Transverse colon (tissue), 4 donors: ENCODE measurements around the gene NMT2. TPM values are rescaled to one million over a fixed set of nuclear protein-coding genes. Genes with fewer than 3 reads are reported as not detected.
"Not testable (repeated sequence)": the region's sequence is repeated elsewhere in the genome, so short reads cannot be mapped to it uniquely, and the experiment has no call there.

Experiments used
- DNase-seq: peaks from one replicate; pipeline ENCODE4 v3.0.0-alpha.2; 2019
- H3K27ac ChIP-seq, 4 donors: fragments of 200-600 bp; sonication (generic); 2 replicates each; pipeline ENCODE4 v1.5.1; 2016 to 2018; ENCODE audit warnings: inconsistent platforms in 4 of 4
- H3K27me3 ChIP-seq: fragments of 200-600 bp; sonication (generic); 2 replicates; pipeline ENCODE4 v1.5.1; 2017; ENCODE audit warnings: inconsistent platforms
- H3K36me3 ChIP-seq, 4 donors: fragments of 200-600 bp; sonication (generic); 2 replicates each; pipeline ENCODE4 v1.5.1; 2017 to 2019; ENCODE audit warnings: inconsistent platforms in 4 of 4
- H3K4me1 ChIP-seq, 4 donors: fragments of 200-600 bp; sonication (generic); 2 replicates each; pipeline ENCODE4 v1.5.1; 2017 to 2020; ENCODE audit warnings: inconsistent platforms in 4 of 4
- H3K4me3 ChIP-seq, 4 donors: fragments of 200-600 bp; sonication (generic); 1 replicate in 1 of 4; 2 replicates in 3 of 4; pipeline versions ENCODE4 v1.5.1 to v1.6.1; 2017 to 2019; ENCODE audit warnings: inconsistent platforms in 4 of 4
- H3K9me3 ChIP-seq, 2 donors: fragments of 200-600 bp; sonication (generic); 2 replicates each; pipeline ENCODE4 v1.5.1; 2017 to 2019; ENCODE audit warnings: inconsistent platforms in 2 of 2
- CTCF ChIP-seq, 5 experiments: fragments of 200-600 bp in 3 of 5; fragments of 450-650 bp in 2 of 5; sonication (generic) in 3 of 5; IDR thresholded peaks; 1 replicate in 2 of 5; 2 replicates in 3 of 5; pipeline ENCODE4 v1.5.1; 2016 to 2017; ENCODE audit warnings: antibody characterized with exemption in 5 of 5, inconsistent platforms in 3 of 5, mild to moderate bottlenecking in 2 of 5, moderate library complexity in 1 of 5
- EP300 ChIP-seq: sonication (generic); formaldehyde crosslinking; IDR thresholded peaks from one replicate; pipeline ENCODE4 v1.6.1; 2017; ENCODE audit warnings: antibody characterized with exemption, low read depth
- POLR2A ChIP-seq: fragments of 450-650 bp; IDR thresholded peaks from one replicate; pipeline ENCODE4 v1.6.1; 2016; ENCODE audit warnings: antibody characterized with exemption, mild to moderate bottlenecking, moderate library complexity
- POLR2AphosphoS5 ChIP-seq, 3 donors: sonication (generic); formaldehyde crosslinking; IDR thresholded peaks; one replicate each; pipeline ENCODE4 v1.6.1; 2016; ENCODE audit warnings: antibody characterized with exemption in 3 of 3
- WGBS, 2 donors: methylation state at CpG; one replicate each; pipeline ENCODE4 v1.1.5; 2018; ENCODE audit warnings: low coverage in 1 of 2; 5-methylcytosine and 5-hydroxymethylcytosine counted together
- in situ Hi-C, 4 donors: fragments of 200-750 bp; cut with MboI; loops; one replicate each; pipeline versions ENCODE4 v1.15.0 to v1.15.1; 2017; ENCODE audit warnings: low sequenced_read_pairs in 3 of 4, low pct_ligation_motif_present in 1 of 4, low pct_unique_long_range_greater_than_20kb in 1 of 4
- intact Hi-C: fragments of 100-400 bp; cut with DNase I; formaldehyde crosslinking; loops from one replicate; pipeline ENCODE4 v1.15.1; 2023; ENCODE audit warnings: low total_unique reads
- total RNA-seq, 4 donors: library from RNA; depleted of rRNA; stranded (reverse); fragments of >200 nt; gene quantifications; one replicate each; pipeline ENCODE4 v1.1.0, GENCODE V29; 2016

Gene NMT2
- total RNA-seq, 4 donors from 2014 or later: 5.2 to 39.3 (median 33.8) TPM

GRCh38 chr10:15211464-15211979 lies 43.0 kb upstream of the NMT2 start:
- Histone ChIP-seq H3K4me1 (no peaks in the 10 kb centered on the region), H3K27me3 (no peaks in the 10 kb centered on the region), H3K4me3 (no peak overlapping the region), H3K9me3 (no peaks in the 10 kb centered on the region), H3K36me3 (no peaks in the 10 kb centered on the region), H3K27ac (no peak overlapping the region)
- DNase-seq: no peak
- 88 to 91% methylated on average over 6 of the region's 6 CpGs for WGBS, 2 donors
- no peak for TF ChIP-seq POLR2AphosphoS5 (IDR thresholded peaks at IDR 0.05)
- TF ChIP-seq EP300: no peak
- no peak for TF ChIP-seq POLR2A
- no peak for TF ChIP-seq CTCF (IDR thresholded peaks at IDR 0.05)
- intact Hi-C loops: loop anchor here (2.0 kb wide), 1 partner anchor 159 kb away; the partner anchor contains the start of gene FAM171A1
- in situ Hi-C loops: loop anchor here in 2 of 4 donors (10.0 to 25.0 kb wide), 2 partner anchors 163 to 176 kb away; partner anchors contain the start of gene FAM171A1 (in 1 of the 2)

GRCh38 chr10:15210521-15210920 lies 42.0 kb upstream of the NMT2 start:
- H3K4me3 ChIP-seq: no peak overlapping the region
- TF ChIP-seq POLR2A (no peak), CTCF (IDR thresholded peaks at IDR 0.05) (no peak), POLR2AphosphoS5 (IDR thresholded peaks at IDR 0.05) (no peak)
- H3K27me3 ChIP-seq: no peaks in the 10 kb centered on the region
- intact Hi-C loops (loop anchor here (2.0 kb wide), 1 partner anchor 160 kb away; the partner anchor contains the start of gene FAM171A1), in situ Hi-C loops (loop anchor here in 2 of 4 donors (10.0 to 25.0 kb wide), 2 partner anchors 164 to 177 kb away; partner anchors contain the start of gene FAM171A1 (in 1 of the 2))
- no peak overlapping the region for H3K27ac ChIP-seq
- DNase-seq: no peak
- H3K4me1 ChIP-seq: no peaks in the 10 kb centered on the region
- 79 to 91% methylated on average over 4 to 8 of the region's 8 CpGs for WGBS, 2 donors
- H3K9me3 ChIP-seq: no peaks in the 10 kb centered on the region
- no peaks in the 10 kb centered on the region for H3K36me3 ChIP-seq

- Histone ChIP-seq H3K27ac (no peak overlapping the region), H3K4me1 (no peaks in the 10 kb centered on the region), H3K4me3 (no peak overlapping the region), H3K9me3 (no peaks in the 10 kb centered on the region), H3K36me3 (no peaks in the 10 kb centered on the region), H3K27me3 (no peaks in the 10 kb centered on the region)
- intact Hi-C loops: loop anchor here (2.0 kb wide), 1 partner anchor 161 kb away; the partner anchor contains the start of gene FAM171A1
- in situ Hi-C loops: loop anchor here in 2 of 4 donors (10.0 to 25.0 kb wide), 2 partner anchors 165 to 177 kb away; partner anchors contain the start of gene FAM171A1 (in 1 of the 2)
- TF ChIP-seq CTCF (IDR thresholded peaks at IDR 0.05) (peak; percentile 84 to 91 (median 85)), POLR2AphosphoS5 (IDR thresholded peaks at IDR 0.05) (no peak)
- DNase-seq: peak; percentile 86
- 18 to 27% methylated on average over 4 to 14 of the region's 14 CpGs for WGBS, 2 donors
These were observed 41.5 kb upstream of the NMT2 start for GRCh38 chr10:15209827-15210509.

- Histone ChIP-seq H3K36me3 (no peaks in the 10 kb centered on the region), H3K9me3 (no peaks in the 10 kb centered on the region), H3K27me3 (no peaks in the 10 kb centered on the region), H3K4me1 (no peaks in the 10 kb centered on the region), H3K4me3 (no peak overlapping the region), H3K27ac (peak overlapping the region in 2 of 4 donors; percentile 26 to 58)
- 88% methylated on average over 2 of the region's 2 CpGs; no CpG with 5 or more reads in 1 of the 2 donors for WGBS, 2 donors
- in situ Hi-C loops (loop anchor here in 1 of 4 donors (25.0 kb wide), 1 partner anchor 179 kb away; no protein-coding TSS in a partner anchor), intact Hi-C loops (no loop called here)
- DNase-seq: no peak
- no peak for TF ChIP-seq POLR2A
- no peak for TF ChIP-seq CTCF (IDR thresholded peaks at IDR 0.05)
- TF ChIP-seq POLR2AphosphoS5 (IDR thresholded peaks at IDR 0.05): no peak
- TF ChIP-seq EP300: no peak
These were observed 39.7 kb upstream of the NMT2 start for GRCh38 chr10:15208221-15208620.

GRCh38 chr10:15207410-15207809 lies 38.9 kb upstream of the NMT2 start:
- H3K4me3 ChIP-seq, H3K36me3 ChIP-seq, intact Hi-C loops, H3K9me3 ChIP-seq, DNase-seq, H3K4me1 ChIP-seq, H3K27me3 ChIP-seq, H3K27ac ChIP-seq: not testable (repeated sequence)
- 93 to 100% methylated on average over 1 to 4 of the region's 4 CpGs for WGBS, 2 donors
- in situ Hi-C loops: loop anchor here in 1 of 4 donors (25.0 kb wide), 1 partner anchor 180 kb away; no protein-coding TSS in a partner anchor
